GM06990 (cell line): ENCODE data around the gene SIGLEC10.
"Not testable (repeated sequence)": the region's sequence is repeated elsewhere in the genome, so short reads cannot be mapped to it uniquely, and the experiment has no call there.

Experiments used
- DNase-seq: peaks from one replicate; pipeline ENCODE4 v3.0.0-alpha.2; 2011; ENCODE audit not compliant: insufficient read length; ENCODE audit errors: extremely low read depth
- H3K27me3 ChIP-seq: replicated peaks from 2 replicates; pipeline ENCODE4 v1.6.0; 2011; ENCODE audit warnings: low read length; ENCODE audit not compliant: control insufficient read depth, insufficient read depth
- H3K36me3 ChIP-seq: 2 replicates; pipeline ENCODE4 v1.5.1; 2011; ENCODE audit warnings: low read length; ENCODE audit not compliant: control insufficient read depth, insufficient read depth
- H3K4me3 ChIP-seq: replicated peaks from 2 replicates; pipeline ENCODE4 v1.5.1; 2011; ENCODE audit warnings: low read depth, mild to moderate bottlenecking, control low read depth, low read length
- TF ChIP-seq, protein P1 (sequence below): IDR thresholded peaks from 2 replicates; pipeline ENCODE4 v1.5.1; 2011; ENCODE audit warnings: low read length, control low read depth, mild to moderate bottlenecking, inconsistent platforms; ENCODE audit not compliant: insufficient read depth, poor library complexity, severe bottlenecking

Gene SIGLEC10

DNA sequence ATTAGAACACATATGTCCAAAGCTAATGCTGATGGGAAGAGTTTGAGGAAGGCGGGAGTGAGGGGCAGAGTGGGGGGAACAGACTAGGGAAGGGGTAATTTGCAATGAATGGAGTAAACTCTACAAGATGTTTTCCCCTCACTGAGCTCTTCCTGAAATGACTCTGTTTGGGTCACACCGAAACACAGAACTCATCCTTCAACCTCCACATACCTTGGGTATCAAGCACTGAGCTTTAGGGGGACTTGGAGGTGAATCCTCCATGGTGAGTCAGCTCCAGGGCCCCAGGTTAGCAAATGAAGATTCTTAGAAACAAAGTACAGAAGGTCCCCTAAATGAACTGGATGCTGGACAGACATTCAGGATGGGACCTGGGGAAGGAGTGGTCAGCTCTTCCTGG is 1.3 kb upstream of the SIGLEC10 start:
- TF ChIP-seq, protein P1, sequence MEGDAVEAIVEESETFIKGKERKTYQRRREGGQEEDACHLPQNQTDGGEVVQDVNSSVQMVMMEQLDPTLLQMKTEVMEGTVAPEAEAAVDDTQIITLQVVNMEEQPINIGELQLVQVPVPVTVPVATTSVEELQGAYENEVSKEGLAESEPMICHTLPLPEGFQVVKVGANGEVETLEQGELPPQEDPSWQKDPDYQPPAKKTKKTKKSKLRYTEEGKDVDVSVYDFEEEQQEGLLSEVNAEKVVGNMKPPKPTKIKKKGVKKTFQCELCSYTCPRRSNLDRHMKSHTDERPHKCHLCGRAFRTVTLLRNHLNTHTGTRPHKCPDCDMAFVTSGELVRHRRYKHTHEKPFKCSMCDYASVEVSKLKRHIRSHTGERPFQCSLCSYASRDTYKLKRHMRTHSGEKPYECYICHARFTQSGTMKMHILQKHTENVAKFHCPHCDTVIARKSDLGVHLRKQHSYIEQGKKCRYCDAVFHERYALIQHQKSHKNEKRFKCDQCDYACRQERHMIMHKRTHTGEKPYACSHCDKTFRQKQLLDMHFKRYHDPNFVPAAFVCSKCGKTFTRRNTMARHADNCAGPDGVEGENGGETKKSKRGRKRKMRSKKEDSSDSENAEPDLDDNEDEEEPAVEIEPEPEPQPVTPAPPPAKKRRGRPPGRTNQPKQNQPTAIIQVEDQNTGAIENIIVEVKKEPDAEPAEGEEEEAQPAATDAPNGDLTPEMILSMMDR, result no peak
- no peak overlapping the region for H3K4me3 ChIP-seq
- H3K27me3 ChIP-seq, result no peaks in the 10 kb centered on the region
- H3K36me3 ChIP-seq, result no peaks in the 10 kb centered on the region; the same call in 1 of the 2 replicates
- no peak for DNase-seq

DNA sequence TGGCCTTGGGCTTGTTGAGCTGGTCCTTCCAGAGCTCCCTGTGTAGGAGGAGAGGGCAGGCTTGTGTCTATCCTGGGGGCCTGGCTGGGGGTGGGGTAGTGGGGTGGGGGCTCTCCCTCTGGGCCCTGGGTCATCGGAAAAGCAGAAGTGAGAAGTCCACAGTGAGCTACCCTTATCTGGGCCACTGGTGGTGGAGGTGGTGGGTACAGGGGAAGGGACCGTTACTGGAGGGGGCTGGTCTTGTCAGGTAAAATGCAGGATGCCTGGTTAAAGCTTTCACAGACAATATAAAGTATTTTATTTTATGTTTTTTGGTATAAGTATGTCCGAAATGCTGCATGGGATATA is 342 bp upstream of the SIGLEC10 start:
- TF ChIP-seq, protein P1, result no peak
- no peak for DNase-seq
- no peaks in the 10 kb centered on the region; the same call in none of the 2 replicates for H3K36me3 ChIP-seq
- H3K4me3 ChIP-seq, result peak overlapping the region; percentile 53
- no peaks in the 10 kb centered on the region for H3K27me3 ChIP-seq

DNA sequence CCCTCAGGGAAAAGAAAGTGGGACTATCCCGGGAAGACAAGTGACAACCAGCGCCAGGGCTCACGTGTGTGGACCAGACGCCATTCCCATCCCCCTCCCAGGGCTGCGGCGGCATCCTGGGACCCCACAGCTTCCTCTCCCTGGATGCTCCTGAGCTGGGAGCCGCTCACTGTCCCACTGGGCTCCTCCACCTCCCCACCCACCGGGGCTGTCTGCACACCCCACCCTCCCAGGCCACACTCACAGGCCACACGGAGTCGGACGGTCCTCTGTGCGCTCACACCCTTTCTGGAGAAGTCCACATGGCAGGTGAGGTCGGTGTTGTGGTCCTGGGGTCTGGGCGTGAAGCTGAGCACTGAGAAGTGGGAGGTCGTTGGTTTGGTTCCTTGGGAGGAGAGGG is 1.0 kb downstream of the SIGLEC10 start:
- not testable (repeated sequence) for H3K36me3 ChIP-seq, H3K27me3 ChIP-seq, DNase-seq
- peak overlapping the region; percentile 53 for H3K4me3 ChIP-seq

DNA sequence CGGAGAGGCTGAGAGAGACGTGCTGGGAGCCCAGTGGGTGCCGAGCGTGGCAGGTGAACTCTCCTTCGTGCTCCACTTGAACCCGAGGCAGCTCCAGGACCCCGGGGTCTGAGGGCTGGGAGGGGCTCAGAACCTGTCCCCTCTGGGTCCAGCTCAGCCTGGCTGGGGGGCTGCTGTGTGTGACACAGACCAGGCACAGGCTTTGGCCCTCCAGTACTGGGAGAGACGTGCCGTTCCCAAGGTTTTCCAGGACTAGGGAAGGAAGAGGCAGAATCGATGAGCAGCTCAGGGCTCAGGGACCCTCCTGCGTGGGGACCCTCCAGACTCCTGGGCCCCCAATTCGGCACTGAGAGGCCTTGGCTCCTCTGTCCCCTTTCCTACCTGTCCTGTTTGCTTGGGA is 2.3 kb downstream of the SIGLEC10 start:
- Histone ChIP-seq H3K36me3 (no peaks in the 10 kb centered on the region; the same call in none of the 2 replicates), H3K4me3 (no peak overlapping the region), H3K27me3 (no peaks in the 10 kb centered on the region)
- TF ChIP-seq, protein P1, result no peak
- DNase-seq, result no peak

DNA sequence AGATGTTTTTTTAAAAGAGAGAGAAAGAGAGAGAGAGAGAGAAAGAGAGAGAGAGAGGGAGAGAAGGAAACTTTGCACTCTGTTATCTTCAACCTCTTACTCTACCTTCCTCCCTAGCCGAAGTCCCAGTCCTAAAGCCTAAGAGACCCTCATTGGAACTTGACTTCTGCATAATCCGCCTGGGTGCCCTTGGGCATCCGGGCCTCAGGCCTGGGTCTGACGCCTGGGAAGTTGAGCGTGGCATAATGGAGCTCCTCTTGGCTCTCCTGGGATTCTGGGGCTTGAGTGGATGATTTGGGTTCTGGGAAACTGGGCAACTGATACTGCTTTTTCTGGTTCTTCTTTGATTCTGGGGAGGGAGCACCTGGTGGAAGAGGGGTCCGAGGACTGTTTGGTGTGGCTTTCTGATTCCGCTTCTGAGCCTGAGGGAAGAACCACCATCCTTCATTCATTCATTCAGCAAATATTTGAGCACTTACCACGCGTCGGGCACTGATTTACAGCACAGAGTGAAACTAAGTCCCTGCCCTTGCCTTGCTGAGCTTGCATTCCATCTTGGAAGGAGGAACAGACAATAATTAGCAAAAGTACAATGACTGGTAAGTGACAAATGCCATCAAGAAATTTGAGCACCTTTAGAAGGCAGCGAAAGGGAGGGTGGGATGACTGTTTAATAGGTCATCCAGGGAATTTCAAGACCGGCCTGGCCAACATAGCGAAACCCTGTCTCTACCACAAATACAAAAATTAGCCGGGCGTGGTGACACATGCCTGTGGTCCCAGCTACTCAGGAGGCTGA is 6.3 kb downstream of the SIGLEC10 start:
- no peak overlapping the region for H3K4me3 ChIP-seq
- no peaks in the 10 kb centered on the region for H3K27me3 ChIP-seq
- DNase-seq, result no peak
- TF ChIP-seq, protein P1, result no peak
- H3K36me3 ChIP-seq, result no peaks in the 10 kb centered on the region; the same call in none of the 2 replicates

DNA sequence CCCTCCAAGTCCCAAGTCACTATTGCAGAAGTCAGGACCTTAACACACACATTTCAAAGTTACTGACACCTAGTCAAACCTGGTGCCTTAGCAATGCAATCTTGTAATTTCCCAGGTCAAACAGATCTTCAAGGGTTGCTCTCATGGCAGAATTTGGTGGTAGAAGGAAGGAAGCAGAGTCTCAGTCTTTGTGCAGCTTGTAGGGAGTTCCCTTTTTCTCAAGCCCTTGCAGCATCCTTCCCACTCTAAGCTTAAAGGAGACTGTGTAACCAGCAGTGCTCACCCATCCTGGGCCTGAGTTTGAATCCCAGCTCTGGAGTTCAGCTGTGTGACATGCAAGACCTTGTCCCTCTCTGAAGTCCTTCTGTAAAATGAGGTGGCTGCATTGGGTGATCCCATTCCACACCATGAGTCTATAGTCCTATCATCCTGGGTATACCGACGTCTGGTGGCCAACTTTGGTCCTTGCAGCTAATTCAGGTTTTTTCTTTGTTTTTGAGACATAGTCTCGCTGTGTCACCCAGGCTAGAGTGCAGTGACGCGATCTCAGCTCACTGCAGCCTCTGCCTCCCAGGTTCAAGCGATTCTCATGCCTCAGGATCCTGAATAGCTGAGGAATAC is 9.8 kb downstream of the SIGLEC10 start:
- Histone ChIP-seq H3K27me3 (no peaks in the 10 kb centered on the region), H3K4me3 (no peak overlapping the region), H3K36me3 (no peaks in the 10 kb centered on the region; the same call in 1 of the 2 replicates)
- TF ChIP-seq, protein P1, result peak; percentile 77
- no peak for DNase-seq
